MG63 (cell line): ENCODE measurements around the gene COL6A3. TPM values are rescaled to one million over a fixed set of nuclear protein-coding genes. Genes with fewer than 3 reads are reported as not detected.

Experiments
- DNase-seq: peaks from one replicate; pipeline ENCODE4 v3.0.0-alpha.2; 2020
- H3K27me3 ChIP-seq: fragments of 250-450 bp; sonication (Bioruptor Pico); 2 replicates; pipeline ENCODE4 v1.5.1; 2020; ENCODE audit warnings: mild to moderate bottlenecking, moderate library complexity
- H3K36me3 ChIP-seq: fragments of 250-450 bp; sonication (Bioruptor Pico); 2 replicates; pipeline ENCODE4 v1.5.1; 2020; ENCODE audit warnings: mild to moderate bottlenecking, moderate library complexity
- H3K4me3 ChIP-seq: fragments of 250-450 bp; sonication (Bioruptor Pico); 2 replicates; pipeline ENCODE4 v1.5.1; 2020; ENCODE audit warnings: mild to moderate bottlenecking, moderate library complexity
- H3K9me3 ChIP-seq: fragments of 250-450 bp; sonication (Bioruptor Pico); 2 replicates; pipeline ENCODE4 v1.5.1; 2020; ENCODE audit warnings: mild to moderate bottlenecking, moderate library complexity
- total RNA-seq: library from RNA; depleted of rRNA; stranded (reverse); fragments of >200 nt; shearing (Covaris generic); gene quantifications from 2 replicates; pipeline ENCODE4 v1.2.3, GENCODE V29; 2014; ENCODE audit warnings: low replicate concordance; rRNA removed

Gene COL6A3
- total RNA-seq, 1 experiment from 2014 or later: 564 TPM

- H3K4me3 ChIP-seq: no peak overlapping the region
- H3K36me3 ChIP-seq: no peaks in the 10 kb centered on the region; the same call in none of the 2 replicates
- peaks cover 5% of the 10 kb centered on the region for H3K9me3 ChIP-seq
- no peaks in the 10 kb centered on the region for H3K27me3 ChIP-seq
- no peak for DNase-seq
These were observed 130.6 kb downstream of the COL6A3 start for GRCh38 chr2:237283131-237283928.

GRCh38 chr2:237282568-237283128 lies 131.3 kb downstream of the COL6A3 start:
- Histone ChIP-seq H3K27me3 (no peaks in the 10 kb centered on the region), H3K4me3 (no peak overlapping the region), H3K36me3 (no peaks in the 10 kb centered on the region; the same call in none of the 2 replicates), H3K9me3 (peaks cover 5% of the 10 kb centered on the region)
- peak; percentile 46 for DNase-seq

GRCh38 chr2:237281836-237282306 lies 132.1 kb downstream of the COL6A3 start:
- Histone ChIP-seq H3K9me3 (peaks cover 5% of the 10 kb centered on the region), H3K27me3 (no peaks in the 10 kb centered on the region), H3K36me3 (no peaks in the 10 kb centered on the region; the same call in none of the 2 replicates), H3K4me3 (no peak overlapping the region)
- DNase-seq: peak; percentile 82

- DNase-seq: no peak
- Histone ChIP-seq H3K9me3 (peaks cover 5% of the 10 kb centered on the region), H3K36me3 (no peaks in the 10 kb centered on the region)
These were observed 133.0 kb downstream of the COL6A3 start for GRCh38 chr2:237280939-237281338.

DNA sequence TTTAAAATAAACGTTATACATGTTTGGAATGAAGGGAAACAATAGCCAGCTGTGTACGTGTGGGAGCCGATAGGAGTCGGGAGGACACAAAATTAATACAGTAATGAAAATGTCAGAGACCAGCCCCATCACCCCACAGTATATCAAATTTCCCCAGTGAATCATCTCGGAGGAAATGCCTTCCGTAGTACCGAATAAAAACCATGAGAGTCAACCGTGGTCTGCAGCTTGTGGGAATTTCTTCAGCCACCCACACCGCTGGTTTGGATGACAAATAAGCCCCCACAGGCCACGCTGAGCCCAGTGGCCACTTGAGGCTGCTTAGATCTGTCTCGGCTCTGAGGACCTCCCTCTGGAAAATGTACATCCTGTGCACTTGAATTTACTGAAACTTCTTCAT lies 133.7 kb downstream of the COL6A3 start:
- H3K36me3 ChIP-seq: no peaks in the 10 kb centered on the region; the same call in 1 of the 2 replicates
- no peak overlapping the region for H3K4me3 ChIP-seq
- H3K9me3 ChIP-seq: peaks cover 5% of the 10 kb centered on the region
- no peaks in the 10 kb centered on the region for H3K27me3 ChIP-seq
- peak; percentile 90 for DNase-seq

More at GRCh38 chr2:237280939-237281338, 133.0 kb downstream of the COL6A3 start:
- no peaks in the 10 kb centered on the region for H3K27me3 ChIP-seq
- H3K4me3 ChIP-seq: no peak overlapping the region

- Histone ChIP-seq H3K27me3 (no peaks in the 10 kb centered on the region), H3K4me3 (no peak overlapping the region), H3K9me3 (peaks cover 10% of the 10 kb centered on the region), H3K36me3 (peaks cover 3% of the 10 kb centered on the region; the same call in 1 of the 2 replicates)
- DNase-seq: peak; percentile 54
These were observed 134.8 kb downstream of the COL6A3 start for GRCh38 chr2:237279012-237279768.

GRCh38 chr2:237278568-237278967 lies 135.4 kb downstream of the COL6A3 start:
- H3K4me3 ChIP-seq: peak overlapping the region; percentile 16
- H3K36me3 ChIP-seq: peaks cover 3% of the 10 kb centered on the region; the same call in 1 of the 2 replicates
- peak; percentile 93 for DNase-seq
- H3K27me3 ChIP-seq: no peaks in the 10 kb centered on the region
- peaks cover 15% of the 10 kb centered on the region for H3K9me3 ChIP-seq

- Histone ChIP-seq H3K4me3 (no peak overlapping the region), H3K36me3 (peaks cover 3% of the 10 kb centered on the region; the same call in 1 of the 2 replicates), H3K9me3 (peaks cover 16% of the 10 kb centered on the region), H3K27me3 (no peaks in the 10 kb centered on the region)
- DNase-seq: no peak
These were observed 137.1 kb downstream of the COL6A3 start for GRCh38 chr2:237276716-237277490.

Other genes with a start within 250 kb of the COL6A3 start
- gene MLPH, start 73.1 kb upstream of the COL6A3 start, total RNA-seq: 0.59 TPM in 1 of 2 replicates, not detected in the other
- not detected in 2 replicates for gene PRLH, start 152.4 kb upstream of the COL6A3 start, total RNA-seq
- gene RAB17, start 176.6 kb upstream of the COL6A3 start, total RNA-seq: not detected in 2 replicates
- 33.5 and 52.8 TPM in 2 replicates for gene LRRFIP1, start 213.4 kb upstream of the COL6A3 start, total RNA-seq